Endothelial cell of umbilical vein (primary cell): Measurements from ENCODE around the gene TRIM32. TPM values are rescaled to one million over a fixed set of nuclear protein-coding genes. Genes with fewer than 3 reads are reported as not detected.

Experiments used
- BruUV-seq: library from RNA; stranded (reverse); fragments of 400-500 nt; replicated peaks from 2 replicates; lab custom pipeline; 2021; lab: Mats Ljungman, UMichigan
- CTCF ChIA-PET: fragments of 300-600, 350-600 bp; sonication (Branson Sonifier 250); formaldehyde crosslinking; loops from one replicate; lab custom pipeline; 2021; ENCODE audit warnings: antibody characterized with exemption, inconsistent platforms; lab: Charles Lee
- POLR2A ChIA-PET: fragments of 300-600, 350-600 bp; sonication (Branson Sonifier 250); formaldehyde crosslinking; loops from one replicate; lab custom pipeline; 2021; ENCODE audit warnings: antibody characterized with exemption, inconsistent platforms; lab: Charles Lee
- DNase-seq: peaks from one replicate; pipeline ENCODE4 v3.0.0-alpha.2; 2011; ENCODE audit warnings: low read depth, low spot score
- FAIRE-seq: peaks from 2 replicates; lab custom pipeline; 2011; peaks lifted over from hg19 to GRCh38; lab: Jason Lieb, UNC
- H2AFZ ChIP-seq: 2 replicates; pipeline ENCODE4 v1.6.0; 2012; ENCODE audit warnings: low read depth, low read length, control low read depth, inconsistent platforms
- H3K27ac ChIP-seq: 2 replicates; pipeline ENCODE4 v1.5.1; 2011; ENCODE audit warnings: low read depth, mild to moderate bottlenecking, control low read depth, low read length, moderate library complexity; ENCODE audit not compliant: insufficient read depth
- H3K27me3 ChIP-seq, 2 experiments: 2 replicates each; pipeline versions ENCODE4 v1.6.0 to v1.6.1; 2011; ENCODE audit warnings: low read length in 2 of 2, mixed read lengths in 1 of 2; ENCODE audit not compliant: control insufficient read depth in 2 of 2, insufficient read depth in 2 of 2
- H3K36me3 ChIP-seq, 2 experiments: 2 replicates in 1 of 2; 3 replicates in 1 of 2; pipeline ENCODE4 v1.5.1; 2011; ENCODE audit warnings: low read length in 2 of 2, mild to moderate bottlenecking in 1 of 2, moderate library complexity in 1 of 2; ENCODE audit not compliant: control insufficient read depth in 2 of 2, insufficient read depth in 2 of 2; ENCODE audit errors: extremely low read depth in 1 of 2
- H3K4me1 ChIP-seq: 3 replicates; pipeline ENCODE4 v1.5.1; 2011; ENCODE audit warnings: mild to moderate bottlenecking, low read length; ENCODE audit not compliant: control insufficient read depth, insufficient read depth; ENCODE audit errors: extremely low read depth
- H3K4me2 ChIP-seq: 2 replicates; pipeline ENCODE4 v1.6.1; 2011; ENCODE audit warnings: low read length, control low read depth, mixed read lengths; ENCODE audit not compliant: insufficient read depth
- H3K4me3 ChIP-seq, 3 experiments: fragments of 200-600 bp in 1 of 3; sonication (generic), shearing (Covaris generic) in 1 of 3; replicated peaks in 1 of 3; 2 replicates each; pipeline ENCODE4 v1.5.1; 2011 to 2016; ENCODE audit warnings: control low read depth in 3 of 3, low read length in 3 of 3, mild to moderate bottlenecking in 2 of 3, inconsistent platforms in 1 of 3, low read depth in 1 of 3, moderate library complexity in 1 of 3; ENCODE audit not compliant: insufficient read depth in 1 of 3
- H3K79me2 ChIP-seq: 2 replicates; pipeline ENCODE4 v1.6.0; 2012; ENCODE audit warnings: low read length, inconsistent platforms; ENCODE audit not compliant: control insufficient read depth, insufficient read depth
- H3K9ac ChIP-seq: replicated peaks from 2 replicates; pipeline ENCODE3; 2011; ENCODE audit warnings: low read length, control low read depth; ENCODE audit not compliant: insufficient read depth; ENCODE audit errors: extremely low read depth
- H3K9me1 ChIP-seq: replicated peaks from 3 replicates; pipeline ENCODE4 v1.6.0; 2011; ENCODE audit warnings: mild to moderate bottlenecking, low read length; ENCODE audit not compliant: control insufficient read depth, insufficient read depth; ENCODE audit errors: extremely low read depth
- H3K9me3 ChIP-seq: replicated peaks from 2 replicates; pipeline ENCODE4 v1.5.1; 2012; ENCODE audit warnings: low read length, inconsistent platforms; ENCODE audit not compliant: control insufficient read depth, insufficient read depth
- H4K20me1 ChIP-seq: replicated peaks from 2 replicates; pipeline ENCODE3; 2011; ENCODE audit warnings: mild to moderate bottlenecking, low read length; ENCODE audit not compliant: control insufficient read depth, insufficient read depth; ENCODE audit errors: extremely low read depth
- CTCF ChIP-seq, 2 donors: IDR thresholded peaks; 1 replicate in 1 of 2; 2 replicates in 1 of 2; pipeline ENCODE4 v1.5.1; 2011; ENCODE audit warnings: low read length in 2 of 2, mild to moderate bottlenecking in 2 of 2, moderate library complexity in 2 of 2, control low read depth in 1 of 2, inconsistent platforms in 1 of 2, low read depth in 1 of 2; ENCODE audit not compliant: insufficient read depth in 1 of 2; ENCODE audit errors: extremely low read depth in 1 of 2
- EZH2 ChIP-seq: IDR thresholded peaks from 2 replicates; pipeline ENCODE4 v1.6.1; 2012; ENCODE audit warnings: borderline replicate concordance, low read depth, mild to moderate bottlenecking, moderate library complexity, low read length, inconsistent platforms; ENCODE audit not compliant: severe bottlenecking
- FOS ChIP-seq: IDR thresholded peaks from 2 replicates; pipeline ENCODE4 v1.6.1; 2011; ENCODE audit warnings: mild to moderate bottlenecking, low read length, moderate library complexity, borderline replicate concordance; ENCODE audit not compliant: insufficient read depth
- GATA2 ChIP-seq: IDR thresholded peaks from 2 replicates; pipeline ENCODE4 v1.7.0; 2011; ENCODE audit warnings: low read depth, mild to moderate bottlenecking, moderate library complexity, mixed read lengths, low read length; ENCODE audit not compliant: insufficient read length, insufficient read depth
- JUN ChIP-seq: IDR thresholded peaks from 2 replicates; pipeline ENCODE4 v1.6.1; 2011; ENCODE audit warnings: borderline replicate concordance, low read depth; ENCODE audit not compliant: insufficient read length, insufficient read depth
- MYC ChIP-seq: IDR thresholded peaks from one replicate; pipeline ENCODE4 v1.6.1; 2011; ENCODE audit warnings: mild to moderate bottlenecking, low read depth, low read length
- POLR2A ChIP-seq: IDR thresholded peaks from 2 replicates; pipeline ENCODE4 v1.6.1; 2012; ENCODE audit warnings: low read depth, mild to moderate bottlenecking, control low read depth, low read length
- POLR2AphosphoS5 ChIP-seq: IDR thresholded peaks from 2 replicates; pipeline ENCODE4 v1.6.1; 2012; ENCODE audit warnings: low read depth, mild to moderate bottlenecking, control low read depth, low read length, moderate library complexity; ENCODE audit not compliant: insufficient read depth
- dilution Hi-C: fragments of 300-500 bp; cut with MboI; formaldehyde crosslinking; loops from one replicate; pipeline ENCODE4 v1.15.0; 2019; ENCODE audit warnings: low sequenced_read_pairs; ENCODE audit not compliant: extremely low pct_ligation_motif_present
- intact Hi-C: fragments of 100-400 bp; cut with micrococcal nuclease; formaldehyde crosslinking; loops from one replicate; pipeline ENCODE4 v1.10.0; 2022
- polyA plus RNA-seq, 4 experiments: library from polyadenylated mRNA; depleted of rRNA in 3 of 4; stranded (reverse) in 3 of 4; unstranded in 1 of 4; fragments of >200 nt; gene quantifications; 2 replicates each; pipeline versions ENCODE4 v1.2.1 to v1.2.3, GENCODE V29; 2011 to 2012; ENCODE audit warnings: missing spikeins in 1 of 4
- total RNA-seq: library from RNA; stranded (reverse); gene quantifications from 2 replicates; pipeline ENCODE4 v1.2.3, GENCODE V29; 2021
- TF ChIP-seq, protein P1 (sequence below): IDR thresholded peaks from 2 replicates; pipeline ENCODE4 v1.6.1; 2011; ENCODE audit not compliant: insufficient read depth, insufficient read length

The TRIM32 gene
- total and polyA plus RNA-seq, 2 donors (not counting 3 experiments of a cell fraction or from before 2014, with no cell fraction given), result 10.8 to 18.4 TPM

DNA sequence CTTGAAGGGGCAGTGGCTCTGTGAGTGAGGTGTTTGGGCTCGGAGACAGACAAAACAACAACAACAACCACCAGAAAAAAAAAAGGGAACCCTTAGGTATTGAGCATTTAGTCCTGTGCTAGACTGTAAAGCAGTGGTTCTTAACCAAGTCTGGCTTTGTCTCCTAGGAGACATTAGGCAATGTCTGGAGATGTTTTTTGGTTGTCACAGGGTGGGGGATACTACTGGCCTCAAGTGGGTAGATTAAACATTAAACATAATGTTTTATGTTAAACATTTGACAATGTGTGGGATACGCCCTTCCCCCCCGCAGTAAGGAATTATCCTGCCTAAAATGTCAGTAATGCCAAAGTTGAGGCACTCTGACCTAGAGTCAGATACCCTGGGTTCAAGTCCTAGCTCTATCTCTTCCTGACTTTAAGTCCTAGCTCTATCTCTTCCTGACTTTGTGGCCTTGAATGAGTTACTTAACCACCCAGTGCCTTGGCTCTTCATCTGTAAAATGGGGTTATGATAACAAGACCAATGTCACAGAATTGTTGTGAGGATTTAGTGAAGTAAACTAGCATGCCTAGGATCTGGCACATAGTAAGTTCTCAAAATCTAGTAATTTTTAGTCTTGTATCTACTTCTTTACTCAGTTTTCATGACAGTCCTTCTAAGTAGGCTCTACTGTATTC is 1.8 kb downstream of the TRIM32 start:
- Histone ChIP-seq H3K4me1 (peaks cover 11% of the 10 kb centered on the region), H3K36me3 (no peaks in the 10 kb centered on the region), H3K4me3 (no peak overlapping the region), H3K4me2 (no peak overlapping the region), H2AFZ (no peak overlapping the region), H4K20me1 (peaks cover 2% of the 10 kb centered on the region), H3K27me3 (no peaks in the 10 kb centered on the region), H3K9me3 (no peaks in the 10 kb centered on the region), H3K27ac (no peak overlapping the region), H3K9me1 (peaks cover 4% of the 10 kb centered on the region), H3K9ac (no peak overlapping the region), H3K79me2 (peaks cover 48% of the 10 kb centered on the region)
- dilution Hi-C loops (no loop called here), intact Hi-C loops (no loop called here)
- ChIA-PET CTCF (no interaction called here), POLR2A (no interaction called here)
- no peak for FAIRE-seq
- no TSS peak for BruUV-seq
- TF ChIP-seq POLR2A (no peak), MYC (no peak), POLR2AphosphoS5 (no peak), JUN (no peak), GATA2 (no peak), EZH2 (no peak), CTCF (IDR thresholded peaks at IDR 0.05; ENCODE audit: extremely low read depth in 1 of 2, insufficient read depth in 1 of 2, low read depth in 1 of 2, low read length in 2 of 2) (no peak), FOS (no peak)
- TF ChIP-seq, protein P1, sequence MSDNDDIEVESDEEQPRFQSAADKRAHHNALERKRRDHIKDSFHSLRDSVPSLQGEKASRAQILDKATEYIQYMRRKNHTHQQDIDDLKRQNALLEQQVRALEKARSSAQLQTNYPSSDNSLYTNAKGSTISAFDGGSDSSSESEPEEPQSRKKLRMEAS, result no peak
- DNase-seq, result no peak
